ENCODE results near the gene NEU3.
"Not testable (repeated sequence)": the region's sequence is repeated elsewhere in the genome, so short reads cannot be mapped to it uniquely, and the experiment has no call there.

Gene NEU3

GRCh38 chr11:74984730-74985129, 4.0 kb upstream of the NEU3 start:
- no peak for DNase-seq (ENCODE audit: low read depth)

DNA sequence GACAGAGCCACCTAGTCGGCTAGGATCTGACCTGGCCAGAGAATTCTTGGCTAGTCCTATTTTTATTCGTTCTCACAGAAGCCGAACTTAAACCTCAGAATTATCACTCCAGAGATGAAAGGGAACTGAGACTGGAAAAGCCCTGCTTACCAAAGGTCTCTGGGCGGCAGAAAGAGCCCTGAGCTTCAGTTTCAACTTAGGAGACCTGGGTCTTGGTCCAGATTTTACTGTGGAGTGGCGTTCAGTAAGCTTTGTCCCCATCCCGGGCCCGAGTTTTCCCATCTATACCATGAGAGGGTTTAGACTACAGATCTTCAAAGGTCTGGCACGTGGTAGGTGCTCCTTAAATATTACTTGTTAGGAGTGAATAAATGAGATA, 516 bp downstream of the NEU3 start:
- no peak for DNase-seq (ENCODE audit: low read depth)

- not testable (repeated sequence) for DNase-seq (ENCODE audit: low read depth)
Measured at GRCh38 chr11:74990150-74990549, 1.4 kb downstream of the NEU3 start.

DNA sequence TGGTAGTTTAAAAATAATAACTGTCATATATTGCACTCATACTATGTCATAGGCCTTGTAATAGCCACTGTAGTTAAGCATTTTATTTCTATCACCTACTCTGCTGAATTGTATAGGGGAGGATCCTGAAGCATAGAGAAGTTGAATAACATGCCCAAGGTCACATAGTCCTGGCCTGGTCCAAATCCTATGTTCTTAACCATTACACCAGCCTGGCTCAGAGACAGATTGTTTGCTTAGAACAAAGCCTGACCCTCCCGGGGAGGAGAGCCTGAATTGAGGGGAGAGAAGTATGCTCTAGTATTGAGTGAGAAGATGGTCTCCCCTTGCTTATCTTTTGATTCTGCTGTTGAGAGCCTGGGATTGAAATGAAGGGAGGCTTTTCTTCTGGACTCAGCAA, 2.2 kb downstream of the NEU3 start:
- no peak for DNase-seq (ENCODE audit: low read depth)

GRCh38 chr11:74992852-74993251, 4.1 kb downstream of the NEU3 start:
- no peak for DNase-seq (ENCODE audit: low read depth)

DNA sequence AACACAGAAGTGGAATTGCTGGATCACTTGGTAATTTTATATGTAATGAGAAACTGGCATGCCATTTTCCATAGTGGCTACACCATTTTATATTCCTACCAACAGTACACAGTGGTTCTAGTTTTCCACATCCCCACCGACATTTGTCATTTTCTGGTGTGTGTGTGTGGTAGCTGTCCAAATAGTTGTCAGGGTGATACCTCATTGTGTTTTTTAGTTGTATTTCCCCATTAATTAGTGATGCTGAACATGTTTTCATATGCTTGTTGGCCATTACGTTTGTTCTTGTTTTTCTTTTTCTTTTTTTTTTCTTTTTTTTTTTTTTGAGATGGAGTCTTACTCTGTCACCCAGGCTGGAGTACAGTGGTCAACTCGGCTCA, 12.2 kb downstream of the NEU3 start:
- DNase-seq (ENCODE audit: low read depth): no peak

- DNase-seq (ENCODE audit: low read depth): no peak
Measured at GRCh38 chr11:75001686-75002085, 13.0 kb downstream of the NEU3 start.

- no peak for DNase-seq (ENCODE audit: low read depth)
Measured at GRCh38 chr11:75002516-75002915, 13.8 kb downstream of the NEU3 start.

DNA sequence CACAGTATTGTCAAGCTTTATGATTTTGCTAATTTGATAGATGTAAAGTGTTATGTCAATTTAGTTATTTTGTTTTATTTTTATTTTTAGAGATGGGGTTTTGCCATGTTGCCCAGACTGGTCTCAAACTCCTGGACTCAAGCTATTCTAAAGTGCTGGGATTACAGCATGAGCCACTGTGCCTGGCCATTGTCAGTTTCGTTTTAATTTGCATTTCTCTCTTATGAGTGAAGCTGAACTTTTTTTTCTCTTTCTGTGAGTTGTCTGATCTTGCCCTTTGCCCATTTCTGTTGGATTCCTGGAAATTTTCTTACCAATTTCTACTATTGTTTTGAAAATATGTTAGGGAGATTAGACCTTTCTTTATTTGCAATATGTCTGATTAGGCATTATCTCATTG, 15.5 kb downstream of the NEU3 start:
- no peak for DNase-seq (ENCODE audit: low read depth)

- no peak for DNase-seq (ENCODE audit: low read depth)
Measured at GRCh38 chr11:75011357-75011756, 22.6 kb downstream of the NEU3 start.

DNA sequence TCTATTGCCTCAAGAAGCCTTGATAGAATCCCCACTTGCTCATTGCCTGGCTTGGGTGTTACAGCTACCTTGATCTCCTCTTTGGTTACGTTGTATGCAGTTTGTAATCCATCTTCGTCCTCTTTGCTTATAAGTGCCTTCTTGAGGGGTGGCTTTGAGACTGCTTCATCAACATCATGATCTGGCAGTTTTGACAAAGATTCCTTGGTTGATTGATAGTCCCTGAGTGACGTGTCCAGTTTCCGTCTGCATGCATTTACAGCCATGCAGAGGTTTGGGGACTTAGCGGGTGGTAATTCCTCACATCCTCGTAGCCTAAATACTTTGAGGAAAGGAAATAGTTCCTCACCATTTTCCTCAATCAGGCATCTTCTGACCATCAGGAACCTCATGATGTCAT, 23.1 kb downstream of the NEU3 start:
- DNase-seq (ENCODE audit: low read depth): no peak

- DNase-seq (ENCODE audit: low read depth): no peak
Measured at GRCh38 chr11:75013051-75013450, 24.3 kb downstream of the NEU3 start.

- DNase-seq (ENCODE audit: low read depth): no peak
Measured at GRCh38 chr11:75014129-75014528, 25.4 kb downstream of the NEU3 start.

DNA sequence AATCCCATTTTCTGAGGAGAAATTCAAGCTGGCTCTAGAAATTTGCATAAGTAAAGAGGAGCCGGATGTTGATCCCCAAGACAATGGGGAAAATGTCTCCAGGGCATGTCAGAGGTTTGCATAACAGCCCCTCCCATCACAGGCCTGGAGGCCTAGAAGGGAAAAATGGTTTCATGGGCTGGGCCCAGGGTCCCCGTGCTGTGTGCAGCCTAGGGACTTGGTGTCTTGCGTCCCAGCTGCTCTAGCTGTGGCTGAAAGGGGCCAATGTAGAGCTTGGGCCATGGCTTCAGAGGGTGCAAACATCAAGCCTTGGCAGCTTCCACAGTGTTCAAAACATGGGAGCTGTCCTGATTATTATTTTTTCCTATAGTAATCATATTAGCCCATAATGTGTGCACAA, 30.5 kb downstream of the NEU3 start:
- not testable (repeated sequence) for DNase-seq (ENCODE audit: low read depth)

GRCh38 chr11:75020328-75020727, 31.6 kb downstream of the NEU3 start:
- DNase-seq (ENCODE audit: low read depth): not testable (repeated sequence)

GRCh38 chr11:75022296-75022695, 33.6 kb downstream of the NEU3 start:
- no peak for DNase-seq (ENCODE audit: low read depth)

DNA sequence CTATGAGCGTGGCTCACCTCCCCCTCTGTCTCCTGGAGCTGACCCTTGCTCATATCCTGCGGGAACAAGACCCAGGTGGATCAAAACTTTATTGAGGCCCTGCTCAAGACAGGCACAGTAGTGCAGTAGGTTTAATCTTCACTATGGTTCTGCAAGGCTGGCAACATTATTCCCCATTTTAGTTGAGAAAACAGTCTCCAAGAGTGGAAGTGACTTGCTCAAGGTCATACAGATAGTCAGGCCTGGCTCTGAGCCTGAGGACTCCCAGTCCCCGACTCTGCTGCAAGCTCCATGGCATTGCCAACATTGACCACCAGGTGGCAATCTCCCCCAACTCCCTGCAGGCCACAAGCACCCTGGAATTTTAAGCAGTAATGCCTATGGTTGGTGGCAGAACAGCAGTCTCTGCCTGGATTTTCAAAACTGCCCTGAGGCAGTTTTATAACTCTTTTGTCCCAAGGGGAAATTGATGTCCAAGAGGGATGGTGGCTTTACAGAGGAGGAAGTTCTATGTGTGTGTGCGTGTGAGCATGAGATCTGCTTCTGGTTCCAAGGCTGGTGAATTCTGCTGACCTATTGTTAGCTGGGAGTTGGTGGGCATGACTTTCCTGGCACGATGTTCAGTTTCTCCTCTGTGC, 34.1 kb downstream of the NEU3 start:
- DNase-seq (ENCODE audit: low read depth): peak; percentile 53

GRCh38 chr11:75023446-75024067, 34.8 kb downstream of the NEU3 start:
- no peak for DNase-seq (ENCODE audit: low read depth)

GRCh38 chr11:75024068-75024449, 35.3 kb downstream of the NEU3 start:
- DNase-seq (ENCODE audit: low read depth): no peak

GRCh38 chr11:75024764-75025211, 36.1 kb downstream of the NEU3 start:
- no peak for DNase-seq (ENCODE audit: low read depth)

GRCh38 chr11:75025561-75025960, 36.8 kb downstream of the NEU3 start:
- no peak for DNase-seq (ENCODE audit: low read depth)

- no peak for DNase-seq (ENCODE audit: low read depth)
Measured at GRCh38 chr11:75028321-75028720, 39.6 kb downstream of the NEU3 start.

GRCh38 chr11:75028724-75029123, 40.0 kb downstream of the NEU3 start:
- DNase-seq (ENCODE audit: low read depth): no peak
